GM21529 (cell line): ENCODE results near the gene PRR20G.

Experiments
- ATAC-seq: cut with Tn5 transposase; IDR thresholded peaks from one replicate; pipeline ENCODE4 v1.9.1; 2021; ENCODE audit not compliant: unreplicated experiment

PRR20G gene

DNA sequence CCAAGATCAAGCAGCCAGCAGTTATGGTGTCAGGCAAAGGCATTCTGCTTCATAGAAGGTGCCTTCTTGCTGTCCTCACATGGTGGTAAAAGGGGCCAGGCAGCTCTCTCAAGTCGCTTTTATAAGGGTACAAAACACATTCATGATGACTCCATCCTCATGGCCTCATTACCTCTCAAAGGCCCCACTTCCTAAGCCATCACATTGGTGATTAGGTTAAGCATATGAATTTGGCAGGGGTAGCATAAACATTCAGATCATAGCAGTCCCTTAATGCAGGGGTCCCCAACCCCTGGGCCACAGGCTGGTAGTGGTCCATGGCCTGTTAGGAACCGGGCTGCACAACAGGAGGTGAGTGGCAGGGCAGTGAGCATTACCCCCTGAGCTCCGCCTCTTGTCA lies 52.1 kb downstream of the PRR20G start:
- no peak for ATAC-seq

DNA sequence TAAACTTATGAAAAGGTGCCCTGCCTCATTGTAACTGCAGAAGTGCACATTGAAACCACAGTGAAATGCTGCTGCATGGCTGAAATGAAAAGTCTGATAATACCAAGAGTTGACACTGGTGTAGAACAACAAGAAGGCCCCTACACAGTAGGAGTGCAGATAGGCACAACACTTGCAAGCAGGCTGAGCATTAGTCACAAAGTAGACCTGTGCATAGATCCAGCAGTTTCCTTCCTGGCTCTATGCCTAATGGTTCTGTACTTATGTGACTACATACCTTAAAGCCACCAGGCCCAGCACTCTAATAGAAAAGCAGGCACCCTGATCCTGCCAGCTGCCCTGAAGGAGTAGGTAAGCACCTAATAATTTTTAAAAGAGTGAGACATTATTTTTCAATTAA lies 53.1 kb downstream of the PRR20G start:
- no peak for ATAC-seq
